Heart left ventricle (tissue), 13 donors: Measurements from ENCODE around the gene CREG2.

Experiments used
- CTCF ChIP-seq, 12 donors: fragments of 200-600 bp; sonication (generic) in 4 of 12; IDR thresholded peaks; one replicate each; pipeline versions ENCODE4 v1.5.0 to v1.8.0; 2018 to 2022; ENCODE audit warnings: antibody characterized with exemption in 12 of 12, mild to moderate bottlenecking in 5 of 12
- POLR2A ChIP-seq, 2 donors: fragments of 450-650 bp; IDR thresholded peaks; one replicate each; pipeline ENCODE4 v1.6.1; 2017; ENCODE audit warnings: antibody characterized with exemption in 2 of 2, mild to moderate bottlenecking in 2 of 2, moderate library complexity in 2 of 2
- donor health status: ischemic (EF 13 %, LVEDD 7.1; RV severe dilation, severe dysfunction).
- donor health status: DM: no; HTN: yes; CAD: no.
- donor health status: DM: no; HTN: no; CAD: no.
- donor health status: ischemic (EF 25% LVEDD 6.9; RV normal size, moderate dysfunction).
- donor health status: ischemic (EF 25% LVEDD 5.7; RV mildly dilated, moderate dysfunction).
- donor health status: ischemic (EF 35%, LVEDD 5.7; RV mildly dilated, moderate dysfunction).
- donor health status: nonischemic (EF 11% LVEDD 7.7; RV severe dilation, severe dysfunction).
- donor health status: DM: yes; HTN: yes; CAD: no.
- donor health status: PGD.
- donor health status: ischemic (EF 29% LVEDD 5.4; RV normal size, mild dysfunction).
- donor health status: nonischemic (EF 23%, LVEDD 6.1; RV moderate dilation, normal function).

- TF ChIP-seq CTCF (IDR thresholded peaks at IDR 0.05) (no peak), POLR2A (IDR thresholded peaks at IDR 0.05) (no peak)
Measured at GRCh38 chr2:101371636-101372035, 15.7 kb downstream of the CREG2 start.
